Measurements from ENCODE around the gene MAN2A2.
"Not testable (repeated sequence)": the region's sequence is repeated elsewhere in the genome, so short reads cannot be mapped to it uniquely, and the experiment has no call there.

MAN2A2 gene

DNA sequence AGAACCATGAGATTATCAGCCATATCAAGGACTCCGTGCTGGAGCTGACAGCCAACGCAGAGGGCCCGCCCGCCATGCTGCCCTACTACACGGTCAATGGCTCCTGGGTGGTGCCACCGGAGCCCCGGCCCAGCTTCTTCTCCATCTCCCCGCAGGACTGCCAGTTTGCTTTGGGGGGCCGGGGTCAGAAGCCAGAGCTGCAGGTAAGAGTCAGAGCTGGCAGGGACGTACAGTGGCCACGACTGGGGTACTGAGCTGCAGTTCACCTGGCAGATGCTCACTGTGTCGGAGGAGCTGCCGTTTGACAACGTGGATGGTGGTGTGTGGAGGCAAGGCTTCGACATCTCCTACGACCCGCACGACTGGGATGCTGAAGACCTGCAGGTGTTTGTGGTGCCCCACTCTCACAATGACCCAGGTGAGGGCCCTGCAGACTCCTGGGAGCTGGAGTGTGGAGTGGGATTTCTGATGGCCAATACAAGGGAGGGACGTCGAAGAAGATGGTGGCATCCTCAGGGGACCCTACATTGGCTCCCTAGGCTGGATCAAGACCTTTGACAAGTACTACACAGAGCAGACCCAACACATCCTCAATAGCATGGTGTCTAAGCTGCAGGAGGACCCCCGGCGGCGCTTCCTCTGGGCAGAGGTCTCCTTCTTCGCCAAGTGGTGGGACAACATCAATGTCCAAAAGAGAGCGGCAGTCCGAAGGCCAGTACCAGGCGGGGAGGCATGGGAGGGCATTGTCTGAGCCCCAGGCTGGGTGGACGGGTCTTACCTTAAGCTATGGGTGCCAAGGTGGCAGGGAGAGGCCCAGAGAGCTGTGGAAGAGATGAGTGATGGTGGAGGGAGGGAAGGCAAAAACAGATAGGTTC is 2.4 kb downstream of the MAN2A2 start:
- no peak for DNase-seq

DNA sequence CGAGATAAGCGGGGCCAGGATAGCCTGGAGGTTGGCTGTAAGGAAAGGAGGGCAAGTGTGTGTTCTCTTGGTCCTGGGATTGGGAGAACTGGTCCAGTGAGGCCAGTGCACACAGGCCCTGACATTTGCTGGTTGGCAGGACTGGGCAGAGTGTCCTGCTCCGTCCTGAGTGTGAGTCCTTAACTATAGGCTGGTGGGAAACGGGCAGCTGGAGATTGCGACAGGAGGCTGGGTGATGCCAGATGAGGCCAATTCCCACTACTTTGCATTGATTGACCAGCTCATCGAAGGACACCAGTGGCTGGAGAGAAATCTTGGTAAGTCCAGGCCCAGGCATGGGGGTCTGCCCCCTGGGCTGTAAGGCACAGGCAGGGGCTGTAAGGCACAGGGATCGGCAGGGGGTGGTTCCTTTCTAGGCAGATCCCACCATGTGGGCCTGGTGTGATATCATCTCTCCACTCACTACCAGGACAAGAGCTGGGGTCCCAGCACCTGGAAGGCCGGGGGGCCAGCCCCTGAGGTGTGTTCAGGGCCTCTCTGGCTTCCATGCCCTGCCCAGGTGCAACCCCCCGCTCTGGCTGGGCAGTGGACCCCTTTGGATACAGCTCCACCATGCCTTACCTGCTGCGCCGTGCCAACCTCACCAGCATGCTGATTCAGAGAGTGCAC is 3.2 kb downstream of the MAN2A2 start:
- no peak for DNase-seq

- no peak for DNase-seq
These were observed 4.1 kb downstream of the MAN2A2 start for GRCh38 chr15:90907051-90907660.

DNA sequence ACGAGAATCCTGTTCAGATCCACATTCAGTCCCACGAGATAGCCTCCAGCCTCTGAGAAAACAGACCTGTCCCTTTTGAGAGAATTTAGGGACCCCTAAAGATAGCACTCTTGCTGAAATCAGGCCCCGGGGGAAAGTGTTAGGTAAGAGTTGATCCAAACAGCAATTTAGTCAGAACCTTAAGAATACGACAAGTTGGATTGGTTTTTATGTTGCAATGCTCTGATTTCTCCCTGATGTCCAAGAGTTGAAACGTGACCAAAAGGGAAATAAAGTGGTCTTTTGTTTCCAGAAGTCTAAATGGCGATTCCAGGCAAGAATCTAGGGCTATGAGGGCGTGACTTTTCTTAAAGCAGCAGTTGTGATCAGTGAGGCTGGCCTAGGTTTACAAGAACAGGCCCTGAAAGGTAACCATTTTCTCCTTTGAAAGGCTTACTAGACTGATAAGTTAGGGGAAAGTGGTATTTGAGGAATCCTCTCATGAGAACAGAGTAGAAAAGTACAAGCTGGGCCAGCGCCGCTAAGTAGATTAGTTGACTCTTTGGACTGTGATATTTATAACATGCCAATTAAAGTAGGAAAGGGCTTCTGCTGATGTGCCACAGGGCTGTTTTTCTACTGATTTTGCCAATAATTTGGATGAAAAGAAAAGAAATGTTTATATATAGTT is 4.9 kb downstream of the MAN2A2 start:
- no peak for DNase-seq

GRCh38 chr15:90909449-90909848 is 6.3 kb downstream of the MAN2A2 start:
- DNase-seq: not testable (repeated sequence)

- no peak for DNase-seq
These were observed 6.9 kb downstream of the MAN2A2 start for GRCh38 chr15:90909976-90910375.

- no peak for DNase-seq
These were observed 7.6 kb downstream of the MAN2A2 start for GRCh38 chr15:90910441-90911301.

DNA sequence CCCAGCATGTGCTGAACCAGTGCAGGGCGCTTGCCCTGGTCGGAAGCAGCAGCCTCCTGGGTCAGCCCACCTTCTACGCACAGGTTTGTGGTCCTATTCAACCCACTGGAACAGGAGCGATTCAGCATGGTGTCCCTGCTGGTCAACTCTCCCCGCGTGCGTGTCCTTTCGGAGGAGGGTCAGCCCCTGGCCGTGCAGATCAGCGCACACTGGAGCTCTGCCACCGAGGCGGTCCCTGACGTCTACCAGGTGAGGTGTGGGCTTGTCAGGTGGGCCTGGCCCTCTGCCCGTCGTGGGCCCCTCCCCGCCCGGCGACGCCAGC is 8.2 kb downstream of the MAN2A2 start:
- no peak for DNase-seq

- no peak for DNase-seq
These were observed 9.0 kb downstream of the MAN2A2 start for GRCh38 chr15:90911906-90912769.

- DNase-seq: no peak
These were observed 9.6 kb downstream of the MAN2A2 start for GRCh38 chr15:90912770-90913075.

DNA sequence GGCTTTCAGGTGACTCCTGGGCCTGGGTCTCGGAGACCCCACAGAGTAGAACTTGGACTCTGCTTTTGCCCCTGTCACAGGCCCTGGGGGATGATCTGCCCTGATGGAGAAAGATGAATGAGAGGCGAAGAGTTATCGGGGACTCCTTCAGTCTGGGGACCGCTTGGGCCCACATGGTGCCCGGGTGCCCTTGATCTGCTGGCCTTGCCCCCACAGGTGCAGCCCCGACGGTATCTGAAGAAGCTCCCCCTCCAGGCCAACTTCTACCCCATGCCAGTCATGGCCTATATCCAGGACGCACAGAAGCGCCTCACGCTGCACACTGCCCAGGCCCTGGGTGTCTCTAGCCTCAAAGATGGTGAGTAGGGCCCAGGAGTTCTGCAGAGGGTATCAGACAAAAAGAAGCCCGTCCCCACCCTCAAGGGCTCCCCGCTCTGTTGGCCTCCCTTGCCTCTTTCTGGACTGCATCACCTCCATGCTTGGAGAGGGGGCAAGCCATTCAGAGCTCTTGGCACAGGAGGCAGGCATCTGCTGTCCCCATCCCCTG is 10.4 kb downstream of the MAN2A2 start:
- no peak for DNase-seq

GRCh38 chr15:90914305-90915080 is 11.4 kb downstream of the MAN2A2 start:
- DNase-seq: no peak

GRCh38 chr15:90915216-90915807 is 12.2 kb downstream of the MAN2A2 start:
- DNase-seq: no peak

DNA sequence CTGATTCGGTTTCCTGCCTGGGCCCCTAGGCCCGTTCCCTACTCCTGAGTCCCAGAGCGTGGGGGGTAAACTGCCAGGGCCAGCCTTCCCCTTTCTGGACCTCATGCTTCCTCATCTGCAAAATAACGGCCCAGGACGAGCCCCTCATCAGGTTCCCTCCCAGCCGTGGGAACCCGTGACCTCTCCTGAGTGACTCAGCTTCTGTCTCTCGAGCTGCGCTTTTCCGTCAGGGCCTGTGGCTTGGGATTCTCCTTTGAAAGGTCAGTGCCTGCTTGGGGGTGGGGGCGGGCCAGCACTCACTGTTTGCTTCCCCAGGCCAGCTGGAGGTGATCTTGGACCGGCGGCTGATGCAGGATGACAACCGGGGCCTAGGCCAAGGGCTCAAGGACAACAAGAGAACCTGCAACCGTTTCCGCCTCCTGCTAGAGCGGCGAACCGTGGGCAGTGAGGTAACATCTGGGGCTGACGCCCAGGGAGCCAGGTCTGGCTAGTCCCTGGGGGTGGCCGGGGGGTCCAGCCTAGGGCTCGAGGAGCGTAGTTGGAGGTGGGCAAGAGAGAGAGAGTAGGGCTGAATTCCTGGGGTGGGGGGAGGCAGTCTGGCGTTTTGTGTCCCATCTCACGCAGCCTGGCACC is 12.8 kb downstream of the MAN2A2 start:
- no peak for DNase-seq

DNA sequence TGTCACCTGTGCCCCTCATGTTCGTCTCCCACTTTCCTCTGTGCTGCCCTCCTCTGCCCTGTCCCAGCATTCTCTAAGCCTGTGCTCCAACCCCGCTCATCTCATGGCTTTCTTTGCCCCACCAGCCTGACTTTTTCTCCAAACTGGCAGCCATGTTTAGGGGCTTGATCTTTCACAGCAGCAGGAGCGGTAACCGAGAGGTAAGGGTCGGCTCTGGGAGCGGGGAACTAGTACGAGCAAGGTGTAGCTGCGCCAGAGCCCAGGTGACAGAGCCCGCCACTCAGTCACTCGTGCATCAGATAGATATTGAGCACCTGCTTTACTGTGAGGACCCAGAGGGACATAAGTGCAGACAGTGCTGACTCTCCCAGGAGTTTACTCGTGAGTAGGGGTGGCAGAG is 13.4 kb downstream of the MAN2A2 start:
- no peak for DNase-seq

DNA sequence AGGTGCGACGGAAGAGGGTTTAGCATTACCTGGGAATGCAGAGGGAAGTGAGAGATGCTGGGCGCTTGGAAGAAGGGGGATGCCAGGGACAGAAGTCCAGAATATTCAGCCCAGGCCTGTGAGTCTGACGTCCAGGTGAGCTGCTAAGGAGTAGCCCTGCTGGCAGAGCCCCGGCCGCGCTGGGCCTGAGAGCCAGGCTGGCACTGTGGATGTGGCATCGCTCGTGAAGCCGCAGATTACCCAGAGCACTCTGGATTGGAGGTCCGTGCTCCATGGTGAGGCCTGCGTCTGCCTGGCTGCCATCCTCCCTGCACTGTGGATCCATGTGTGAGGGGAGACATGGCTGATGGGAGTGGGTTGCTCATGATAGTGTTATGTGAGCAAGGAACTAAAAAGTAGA is 14.5 kb downstream of the MAN2A2 start:
- no peak for DNase-seq

DNA sequence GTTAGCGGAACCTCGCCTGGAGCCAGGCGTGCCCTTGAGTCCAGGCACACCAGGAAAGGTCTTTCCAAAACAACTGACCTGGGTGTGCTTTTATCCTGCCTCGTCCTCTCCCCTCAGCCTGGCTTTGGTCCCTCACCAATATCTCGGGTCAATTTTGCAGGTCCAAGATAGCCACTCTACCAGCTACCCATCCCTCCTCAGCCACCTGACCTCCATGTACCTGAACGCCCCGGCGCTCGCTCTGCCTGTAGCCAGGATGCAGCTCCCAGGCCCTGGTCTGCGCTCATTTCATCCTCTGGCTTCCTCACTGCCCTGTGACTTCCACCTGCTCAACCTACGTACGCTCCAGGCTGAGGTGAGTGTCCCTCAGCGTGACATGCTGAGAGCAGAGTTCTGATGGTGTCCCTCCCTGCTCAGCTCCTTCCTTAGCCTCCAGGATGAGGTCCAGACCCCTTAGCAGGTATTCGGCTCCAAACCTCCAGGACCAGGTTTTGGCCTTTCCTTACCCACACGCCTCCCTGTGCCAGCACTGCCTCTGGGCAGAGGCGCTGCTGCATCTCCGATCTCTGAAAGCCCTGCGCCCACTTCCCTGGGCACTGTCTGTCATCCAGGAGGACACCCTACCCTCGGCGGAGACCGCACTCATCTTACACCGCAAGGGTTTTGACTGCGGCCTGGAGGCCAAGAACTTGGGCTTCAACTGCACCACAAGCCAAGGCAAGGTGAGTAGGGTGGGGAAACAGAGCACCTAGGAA is 15.1 kb downstream of the MAN2A2 start:
- DNase-seq: no peak

DNA sequence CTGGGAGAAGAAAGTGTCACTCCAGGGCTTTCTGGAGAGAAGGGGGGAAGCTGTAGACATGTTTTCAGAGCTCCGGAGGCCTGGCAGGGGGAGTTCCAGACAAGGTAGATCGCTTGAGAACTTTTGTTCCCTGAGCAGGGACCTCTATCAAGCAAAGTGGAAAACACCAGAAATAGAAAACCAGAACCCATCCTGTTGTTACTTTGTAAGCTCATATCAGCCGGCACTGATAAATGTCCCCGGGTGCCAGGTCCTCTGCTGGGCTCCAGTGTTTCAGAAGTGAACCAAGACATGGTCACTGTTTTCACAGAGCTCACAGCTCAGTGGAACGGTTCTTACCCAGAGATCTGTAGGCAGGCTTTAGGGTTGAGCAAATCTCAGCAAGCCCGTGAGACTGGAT is 15.7 kb downstream of the MAN2A2 start:
- no peak for DNase-seq

DNA sequence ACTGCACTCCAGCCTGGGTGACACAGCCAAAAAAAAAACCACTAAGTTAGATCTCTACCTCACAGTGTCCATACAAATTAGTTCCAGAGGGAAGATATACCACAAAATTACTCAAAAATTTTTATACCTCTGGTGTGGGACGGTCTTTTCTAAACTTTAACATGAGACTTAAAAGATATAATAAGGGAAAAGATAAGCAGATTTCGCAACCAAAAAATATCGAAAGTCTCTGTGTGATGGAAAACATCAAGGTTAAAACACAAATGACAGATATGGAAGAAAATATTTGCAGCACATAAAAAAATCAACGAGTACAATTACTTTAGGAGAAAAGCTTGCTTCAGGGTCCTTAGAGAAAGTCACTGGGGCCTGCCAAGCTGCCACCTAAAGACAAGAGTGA is 18.8 kb downstream of the MAN2A2 start:
- no peak for DNase-seq
